ENCODE data around the gene TMEM259. TPM values are rescaled to one million over a fixed set of nuclear protein-coding genes. Genes with fewer than 3 reads are reported as not detected.

Gene TMEM259
- total and polyA plus RNA-seq, 9 of the 15 experiments (the other 6 are each of a cell fraction or from before 2014, with no cell fraction given) = 0.52 to 231 (median 63.6) TPM

DNA sequence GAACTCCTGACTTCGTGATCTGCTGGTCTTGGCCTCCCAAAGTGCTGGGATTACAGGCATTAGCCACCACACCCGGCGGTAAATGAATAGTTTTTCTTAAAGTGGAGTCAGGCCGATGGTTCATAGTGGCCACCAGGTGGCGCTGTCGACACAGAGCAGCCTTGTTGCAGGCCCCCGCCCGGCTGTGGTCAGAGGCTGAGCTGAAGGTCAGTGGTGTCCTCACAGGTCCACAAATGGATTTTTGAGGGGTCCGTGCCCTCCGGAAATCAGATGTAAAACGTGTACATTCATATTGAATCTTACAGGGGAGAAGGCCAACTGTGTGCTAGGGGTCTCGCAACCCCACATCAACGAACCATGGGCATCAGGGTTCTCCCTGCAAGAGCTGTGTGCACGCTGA is 50.2 kb downstream of the TMEM259 start (continued):
- TF ChIP-seq ZNF124 (CRISPR knock-in tag; IDR thresholded peaks at IDR 0.05) (no peak), BMI1 (IDR thresholded peaks at IDR 0.05; ENCODE audit: low read length) (no peak), NRF1 (conservative IDR thresholded peaks at IDR 0.05 in 1 of 2, IDR thresholded peaks at IDR 0.05 in 1 of 2) (no peak), MCM2 (IDR thresholded peaks at IDR 0.05; ENCODE audit: low read depth) (no peak), MEF2D (tag; conservative IDR thresholded peaks at IDR 0.05; ENCODE audit: low read depth) (no peak), GABPA (tag; conservative IDR thresholded peaks at IDR 0.05; ENCODE audit: low read depth) (no peak), KLF10 (CRISPR knock-in tag; IDR thresholded peaks at IDR 0.05) (no peak), HDAC8 (tag; IDR thresholded peaks at IDR 0.05) (no peak), MCM5 (IDR thresholded peaks at IDR 0.05; ENCODE audit: low read depth) (no peak), SNIP1 (IDR thresholded peaks at IDR 0.05; ENCODE audit: low read depth) (no peak), SAFB (IDR thresholded peaks at IDR 0.05; ENCODE audit: borderline replicate concordance, low read depth, low read length) (no peak), PHTF2 (CRISPR knock-in tag; IDR thresholded peaks at IDR 0.05) (no peak), ASH1L (IDR thresholded peaks at IDR 0.05; ENCODE audit: borderline replicate concordance, low read depth, partially characterized antibody) (no peak), PML (IDR thresholded peaks at IDR 0.05; ENCODE audit: low read length) (no peak), MBD2 (IDR thresholded peaks at IDR 0.05; ENCODE audit: borderline replicate concordance, low read depth) (0 out of 2 replicates have a peak, but pooled peaks have one; percentile 14)
- TF ChIP-seq, protein P1, sequence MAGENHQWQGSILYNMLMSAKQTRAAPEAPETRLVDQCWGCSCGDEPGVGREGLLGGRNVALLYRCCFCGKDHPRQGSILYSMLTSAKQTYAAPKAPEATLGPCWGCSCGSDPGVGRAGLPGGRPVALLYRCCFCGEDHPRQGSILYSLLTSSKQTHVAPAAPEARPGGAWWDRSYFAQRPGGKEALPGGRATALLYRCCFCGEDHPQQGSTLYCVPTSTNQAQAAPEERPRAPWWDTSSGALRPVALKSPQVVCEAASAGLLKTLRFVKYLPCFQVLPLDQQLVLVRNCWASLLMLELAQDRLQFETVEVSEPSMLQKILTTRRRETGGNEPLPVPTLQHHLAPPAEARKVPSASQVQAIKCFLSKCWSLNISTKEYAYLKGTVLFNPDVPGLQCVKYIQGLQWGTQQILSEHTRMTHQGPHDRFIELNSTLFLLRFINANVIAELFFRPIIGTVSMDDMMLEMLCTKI (IDR thresholded peaks at IDR 0.05; ENCODE audit: partially characterized antibody) = no peak
- TF ChIP-seq, protein P2, sequence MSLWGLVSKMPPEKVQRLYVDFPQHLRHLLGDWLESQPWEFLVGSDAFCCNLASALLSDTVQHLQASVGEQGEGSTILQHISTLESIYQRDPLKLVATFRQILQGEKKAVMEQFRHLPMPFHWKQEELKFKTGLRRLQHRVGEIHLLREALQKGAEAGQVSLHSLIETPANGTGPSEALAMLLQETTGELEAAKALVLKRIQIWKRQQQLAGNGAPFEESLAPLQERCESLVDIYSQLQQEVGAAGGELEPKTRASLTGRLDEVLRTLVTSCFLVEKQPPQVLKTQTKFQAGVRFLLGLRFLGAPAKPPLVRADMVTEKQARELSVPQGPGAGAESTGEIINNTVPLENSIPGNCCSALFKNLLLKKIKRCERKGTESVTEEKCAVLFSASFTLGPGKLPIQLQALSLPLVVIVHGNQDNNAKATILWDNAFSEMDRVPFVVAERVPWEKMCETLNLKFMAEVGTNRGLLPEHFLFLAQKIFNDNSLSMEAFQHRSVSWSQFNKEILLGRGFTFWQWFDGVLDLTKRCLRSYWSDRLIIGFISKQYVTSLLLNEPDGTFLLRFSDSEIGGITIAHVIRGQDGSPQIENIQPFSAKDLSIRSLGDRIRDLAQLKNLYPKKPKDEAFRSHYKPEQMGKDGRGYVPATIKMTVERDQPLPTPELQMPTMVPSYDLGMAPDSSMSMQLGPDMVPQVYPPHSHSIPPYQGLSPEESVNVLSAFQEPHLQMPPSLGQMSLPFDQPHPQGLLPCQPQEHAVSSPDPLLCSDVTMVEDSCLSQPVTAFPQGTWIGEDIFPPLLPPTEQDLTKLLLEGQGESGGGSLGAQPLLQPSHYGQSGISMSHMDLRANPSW (CRISPR knock-in tag; IDR thresholded peaks at IDR 0.05) = no peak
- TF ChIP-seq, protein P3, sequence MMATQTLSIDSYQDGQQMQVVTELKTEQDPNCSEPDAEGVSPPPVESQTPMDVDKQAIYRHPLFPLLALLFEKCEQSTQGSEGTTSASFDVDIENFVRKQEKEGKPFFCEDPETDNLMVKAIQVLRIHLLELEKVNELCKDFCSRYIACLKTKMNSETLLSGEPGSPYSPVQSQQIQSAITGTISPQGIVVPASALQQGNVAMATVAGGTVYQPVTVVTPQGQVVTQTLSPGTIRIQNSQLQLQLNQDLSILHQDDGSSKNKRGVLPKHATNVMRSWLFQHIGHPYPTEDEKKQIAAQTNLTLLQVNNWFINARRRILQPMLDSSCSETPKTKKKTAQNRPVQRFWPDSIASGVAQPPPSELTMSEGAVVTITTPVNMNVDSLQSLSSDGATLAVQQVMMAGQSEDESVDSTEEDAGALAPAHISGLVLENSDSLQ (IDR thresholded peaks at IDR 0.05) = no peak
- TF ChIP-seq, protein P4, sequence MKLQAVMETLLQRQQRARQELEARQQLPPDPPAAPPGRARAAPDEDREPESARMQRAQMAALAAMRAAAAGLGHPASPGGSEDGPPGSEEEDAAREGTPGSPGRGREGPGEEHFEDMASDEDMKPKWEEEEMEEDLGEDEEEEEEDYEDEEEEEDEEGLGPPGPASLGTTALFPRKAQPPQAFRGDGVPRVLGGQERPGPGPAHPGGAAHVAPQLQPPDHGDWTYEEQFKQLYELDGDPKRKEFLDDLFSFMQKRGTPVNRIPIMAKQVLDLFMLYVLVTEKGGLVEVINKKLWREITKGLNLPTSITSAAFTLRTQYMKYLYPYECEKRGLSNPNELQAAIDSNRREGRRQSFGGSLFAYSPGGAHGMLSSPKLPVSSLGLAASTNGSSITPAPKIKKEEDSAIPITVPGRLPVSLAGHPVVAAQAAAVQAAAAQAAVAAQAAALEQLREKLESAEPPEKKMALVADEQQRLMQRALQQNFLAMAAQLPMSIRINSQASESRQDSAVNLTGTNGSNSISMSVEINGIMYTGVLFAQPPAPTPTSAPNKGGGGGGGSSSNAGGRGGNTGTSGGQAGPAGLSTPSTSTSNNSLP (IDR thresholded peaks at IDR 0.05; ENCODE audit: borderline replicate concordance, low read depth, low read length) = no peak
- TF ChIP-seq, protein P5, sequence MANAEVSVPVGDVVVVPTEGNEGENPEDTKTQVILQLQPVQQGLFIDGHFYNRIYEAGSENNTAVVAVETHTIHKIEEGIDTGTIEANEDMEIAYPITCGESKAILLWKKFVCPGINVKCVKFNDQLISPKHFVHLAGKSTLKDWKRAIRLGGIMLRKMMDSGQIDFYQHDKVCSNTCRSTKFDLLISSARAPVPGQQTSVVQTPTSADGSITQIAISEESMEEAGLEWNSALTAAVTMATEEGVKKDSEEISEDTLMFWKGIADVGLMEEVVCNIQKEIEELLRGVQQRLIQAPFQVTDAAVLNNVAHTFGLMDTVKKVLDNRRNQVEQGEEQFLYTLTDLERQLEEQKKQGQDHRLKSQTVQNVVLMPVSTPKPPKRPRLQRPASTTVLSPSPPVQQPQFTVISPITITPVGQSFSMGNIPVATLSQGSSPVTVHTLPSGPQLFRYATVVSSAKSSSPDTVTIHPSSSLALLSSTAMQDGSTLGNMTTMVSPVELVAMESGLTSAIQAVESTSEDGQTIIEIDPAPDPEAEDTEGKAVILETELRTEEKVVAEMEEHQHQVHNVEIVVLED (CRISPR knock-in tag; IDR thresholded peaks at IDR 0.05) = no peak
